ENCODE data around the gene ATF6. TPM values are rescaled to one million over a fixed set of nuclear protein-coding genes. Genes with fewer than 3 reads are reported as not detected.

The ATF6 gene
- total and polyA plus RNA-seq, 9 of the 15 experiments (the other 6 are each of a cell fraction or from before 2014, with no cell fraction given) = 11.7 to 32.4 (median 20.4) TPM

DNA sequence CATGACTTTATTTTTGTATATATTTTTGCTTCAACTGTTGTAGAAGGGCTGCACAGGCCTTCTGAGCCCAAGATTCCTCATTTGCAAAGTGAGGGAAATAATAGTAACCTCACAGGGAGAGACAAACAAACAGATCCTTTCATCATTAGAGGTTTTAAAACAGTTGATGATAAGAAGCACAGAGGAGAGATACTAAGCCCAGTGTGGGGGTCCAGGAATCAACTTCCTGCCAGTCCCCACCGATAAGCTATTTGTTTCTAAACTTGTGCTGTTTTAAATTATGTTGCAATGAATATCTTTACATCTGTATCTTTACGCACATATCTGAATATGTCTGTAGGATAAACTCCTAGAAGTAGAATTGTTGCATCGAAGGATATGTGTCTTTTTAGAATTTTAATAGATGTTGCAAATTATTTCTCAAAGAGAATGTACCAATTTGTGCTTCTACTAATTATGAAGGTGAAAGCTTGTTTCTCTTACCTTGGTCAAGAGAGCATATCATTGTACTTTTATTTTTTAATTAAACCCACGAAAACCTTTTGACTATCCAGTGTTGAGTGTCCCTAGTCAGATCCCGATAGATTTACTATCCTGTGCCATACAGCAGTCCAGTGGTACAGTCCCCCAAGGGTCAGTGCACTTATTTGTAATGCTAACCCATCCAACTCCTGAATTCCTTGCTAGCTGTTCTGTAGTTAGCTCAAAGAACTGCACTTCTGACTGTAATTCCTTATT, 34.0 kb upstream of the ATF6 start (continued):
- TF ChIP-seq, protein P1, sequence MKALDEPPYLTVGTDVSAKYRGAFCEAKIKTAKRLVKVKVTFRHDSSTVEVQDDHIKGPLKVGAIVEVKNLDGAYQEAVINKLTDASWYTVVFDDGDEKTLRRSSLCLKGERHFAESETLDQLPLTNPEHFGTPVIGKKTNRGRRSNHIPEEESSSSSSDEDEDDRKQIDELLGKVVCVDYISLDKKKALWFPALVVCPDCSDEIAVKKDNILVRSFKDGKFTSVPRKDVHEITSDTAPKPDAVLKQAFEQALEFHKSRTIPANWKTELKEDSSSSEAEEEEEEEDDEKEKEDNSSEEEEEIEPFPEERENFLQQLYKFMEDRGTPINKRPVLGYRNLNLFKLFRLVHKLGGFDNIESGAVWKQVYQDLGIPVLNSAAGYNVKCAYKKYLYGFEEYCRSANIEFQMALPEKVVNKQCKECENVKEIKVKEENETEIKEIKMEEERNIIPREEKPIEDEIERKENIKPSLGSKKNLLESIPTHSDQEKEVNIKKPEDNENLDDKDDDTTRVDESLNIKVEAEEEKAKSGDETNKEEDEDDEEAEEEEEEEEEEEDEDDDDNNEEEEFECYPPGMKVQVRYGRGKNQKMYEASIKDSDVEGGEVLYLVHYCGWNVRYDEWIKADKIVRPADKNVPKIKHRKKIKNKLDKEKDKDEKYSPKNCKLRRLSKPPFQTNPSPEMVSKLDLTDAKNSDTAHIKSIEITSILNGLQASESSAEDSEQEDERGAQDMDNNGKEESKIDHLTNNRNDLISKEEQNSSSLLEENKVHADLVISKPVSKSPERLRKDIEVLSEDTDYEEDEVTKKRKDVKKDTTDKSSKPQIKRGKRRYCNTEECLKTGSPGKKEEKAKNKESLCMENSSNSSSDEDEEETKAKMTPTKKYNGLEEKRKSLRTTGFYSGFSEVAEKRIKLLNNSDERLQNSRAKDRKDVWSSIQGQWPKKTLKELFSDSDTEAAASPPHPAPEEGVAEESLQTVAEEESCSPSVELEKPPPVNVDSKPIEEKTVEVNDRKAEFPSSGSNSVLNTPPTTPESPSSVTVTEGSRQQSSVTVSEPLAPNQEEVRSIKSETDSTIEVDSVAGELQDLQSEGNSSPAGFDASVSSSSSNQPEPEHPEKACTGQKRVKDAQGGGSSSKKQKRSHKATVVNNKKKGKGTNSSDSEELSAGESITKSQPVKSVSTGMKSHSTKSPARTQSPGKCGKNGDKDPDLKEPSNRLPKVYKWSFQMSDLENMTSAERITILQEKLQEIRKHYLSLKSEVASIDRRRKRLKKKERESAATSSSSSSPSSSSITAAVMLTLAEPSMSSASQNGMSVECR (CRISPR knock-in tag; IDR thresholded peaks at IDR 0.05) = no peak
- TF ChIP-seq EP300 (IDR thresholded peaks at IDR 0.05; ENCODE audit: low read length) (peak; percentile 44; the same call in 1 of the 2 replicates), CEBPG (CRISPR knock-in tag; IDR thresholded peaks at IDR 0.05) (no peak), CEBPG (tag; conservative IDR thresholded peaks at IDR 0.05 in 1 of 2, IDR thresholded peaks at IDR 0.05 in 1 of 2) (peak; percentile 26 to 35; a peak in 2 of 4 replicates), CEBPB (tag; IDR thresholded peaks at IDR 0.05) (peak; percentile 44; the same call in 1 of the 2 replicates), SMARCC2 (IDR thresholded peaks at IDR 0.05; ENCODE audit: low read depth) (0 out of 2 replicates have a peak, but pooled peaks have one; percentile 15), ATF7 (IDR thresholded peaks at IDR 0.05) (peak; percentile 27; the same call in 1 of the 2 replicates)
